DMS 273 (cell line): ENCODE results near the gene GPR137.
A peak's percentile ranks its signal among the peaks of the same experiment; 100 is the strongest.
"Not testable (repeated sequence)": the region's sequence is repeated elsewhere in the genome, so short reads cannot be mapped to it uniquely, and the experiment has no call there.

Source experiments
- DNase-seq: peaks from one replicate; lab custom pipeline; 2025; ENCODE audit not compliant: unreplicated experiment; lab: John Stamatoyannopoulos, UW

Gene GPR137

GRCh38 chr11:64316672-64317324 lies 31.1 kb downstream of the GPR137 start:
- peak; percentile 75 for DNase-seq

GRCh38 chr11:64317325-64317960 lies 31.8 kb downstream of the GPR137 start, which contains the start of gene TRMT112:
Gene TRMT112 (minus strand): TSS chr11:64317559. CDS start chr11:64317526, 33 bp downstream.
- DNase-seq = peak; percentile 95

GRCh38 chr11:64317961-64318765 lies 32.5 kb downstream of the GPR137 start, which contains the start of gene PRDX5:
Gene PRDX5 (plus strand): TSS chr11:64318121. CDS start chr11:64318216, 95 bp downstream.
- DNase-seq = peak; percentile 94

- no peak for DNase-seq
Observed at GRCh38 chr11:64318766-64319761, 33.4 kb downstream of the GPR137 start.

GRCh38 chr11:64320556-64320955 lies 34.9 kb downstream of the GPR137 start:
- no peak for DNase-seq

GRCh38 chr11:64321026-64321425 lies 35.4 kb downstream of the GPR137 start:
- no peak for DNase-seq

GRCh38 chr11:64321533-64321932 lies 35.9 kb downstream of the GPR137 start:
- no peak for DNase-seq

GRCh38 chr11:64322925-64323260 lies 37.2 kb downstream of the GPR137 start:
- DNase-seq = no peak

- DNase-seq = no peak
Observed at GRCh38 chr11:64323373-64323772, 37.7 kb downstream of the GPR137 start.

GRCh38 chr11:64323984-64324383 lies 38.3 kb downstream of the GPR137 start:
- not testable (repeated sequence) for DNase-seq

GRCh38 chr11:64324692-64325469 lies 39.2 kb downstream of the GPR137 start:
- DNase-seq = peak; percentile 49

GRCh38 chr11:64327375-64327774 lies 41.7 kb downstream of the GPR137 start:
- no peak for DNase-seq

GRCh38 chr11:64327993-64328392 lies 42.3 kb downstream of the GPR137 start:
- no peak for DNase-seq

- no peak for DNase-seq
Observed at GRCh38 chr11:64330888-64331287, 45.2 kb downstream of the GPR137 start.

- peak; percentile 90 for DNase-seq
Observed at GRCh38 chr11:64331569-64332371, 46.1 kb downstream of the GPR137 start.

- DNase-seq = no peak
Observed at GRCh38 chr11:64333556-64333955, 47.9 kb downstream of the GPR137 start.

GRCh38 chr11:64334764-64335735 lies 49.4 kb downstream of the GPR137 start:
- DNase-seq = peak; percentile 96
